ENCODE results near the gene UBE2F.
"Not testable (repeated sequence)": the region's sequence is repeated elsewhere in the genome, so short reads cannot be mapped to it uniquely, and the experiment has no call there.

Gene UBE2F

DNA sequence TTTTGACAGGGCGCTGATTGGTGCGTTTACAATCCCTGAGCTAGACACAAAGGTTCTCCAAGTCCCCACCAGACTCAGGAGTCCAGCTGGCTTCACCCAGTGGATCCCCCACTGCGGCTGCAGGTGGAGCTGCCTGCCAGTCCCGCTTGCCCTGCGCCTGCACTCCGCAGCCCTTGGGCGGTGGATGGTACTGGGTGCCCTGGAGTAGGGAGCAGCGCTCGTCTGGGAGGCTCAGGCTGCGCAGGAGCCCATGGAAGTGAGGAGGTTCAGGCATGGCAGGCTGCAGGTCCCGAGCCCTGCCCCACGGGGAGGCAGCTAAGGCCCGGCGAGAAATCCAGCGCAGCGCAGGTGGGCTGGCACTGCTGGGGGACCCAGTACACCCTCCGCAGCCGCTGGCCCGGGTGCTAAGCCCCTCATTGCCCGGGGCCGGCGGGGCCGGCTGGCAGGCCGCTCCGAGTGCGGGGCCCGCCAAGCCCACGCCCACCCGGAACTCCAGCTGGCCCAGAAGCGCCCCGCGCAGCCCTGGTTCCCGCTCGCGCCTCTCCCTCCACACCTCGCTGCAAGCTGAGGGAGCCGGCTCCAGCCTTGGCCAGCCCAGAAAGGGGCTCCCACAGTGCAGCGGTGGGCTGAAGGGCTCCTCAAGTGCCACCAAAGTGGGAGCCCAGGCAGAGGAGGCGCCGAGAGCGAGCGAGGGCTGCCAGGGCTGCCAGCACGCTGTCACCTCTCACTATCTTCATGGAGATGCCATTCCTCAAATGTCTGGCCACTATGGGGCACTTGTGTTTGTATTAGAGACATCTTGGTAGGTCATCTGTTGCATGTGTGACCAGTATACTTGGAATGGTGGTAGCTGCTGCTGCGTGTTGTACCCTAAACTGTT lies 91.1 kb downstream of the UBE2F start:
- peak; percentile 31 for DNase-seq

DNA sequence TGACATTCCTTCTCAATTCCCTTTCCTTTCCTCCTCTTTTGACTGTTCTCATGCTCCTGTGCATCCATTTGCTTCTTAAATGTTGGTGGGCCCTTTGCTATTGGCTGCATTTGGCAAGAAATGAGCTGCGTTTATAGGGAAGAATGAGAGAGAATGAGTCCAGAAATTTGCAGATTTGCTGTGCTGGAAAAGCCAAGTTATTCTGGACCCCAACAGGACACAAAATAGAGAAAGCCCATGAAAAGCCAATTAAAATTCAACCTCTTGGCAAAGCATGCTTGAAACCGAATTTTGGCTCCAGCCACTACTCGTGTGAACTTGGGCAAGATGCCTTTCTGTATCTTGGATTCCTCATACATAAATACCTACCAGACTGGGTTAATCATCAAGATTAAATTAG lies 92.7 kb downstream of the UBE2F start:
- DNase-seq = no peak

- peak; percentile 70 for DNase-seq
These were observed 93.3 kb downstream of the UBE2F start for GRCh38 chr2:238060096-238060541.

DNA sequence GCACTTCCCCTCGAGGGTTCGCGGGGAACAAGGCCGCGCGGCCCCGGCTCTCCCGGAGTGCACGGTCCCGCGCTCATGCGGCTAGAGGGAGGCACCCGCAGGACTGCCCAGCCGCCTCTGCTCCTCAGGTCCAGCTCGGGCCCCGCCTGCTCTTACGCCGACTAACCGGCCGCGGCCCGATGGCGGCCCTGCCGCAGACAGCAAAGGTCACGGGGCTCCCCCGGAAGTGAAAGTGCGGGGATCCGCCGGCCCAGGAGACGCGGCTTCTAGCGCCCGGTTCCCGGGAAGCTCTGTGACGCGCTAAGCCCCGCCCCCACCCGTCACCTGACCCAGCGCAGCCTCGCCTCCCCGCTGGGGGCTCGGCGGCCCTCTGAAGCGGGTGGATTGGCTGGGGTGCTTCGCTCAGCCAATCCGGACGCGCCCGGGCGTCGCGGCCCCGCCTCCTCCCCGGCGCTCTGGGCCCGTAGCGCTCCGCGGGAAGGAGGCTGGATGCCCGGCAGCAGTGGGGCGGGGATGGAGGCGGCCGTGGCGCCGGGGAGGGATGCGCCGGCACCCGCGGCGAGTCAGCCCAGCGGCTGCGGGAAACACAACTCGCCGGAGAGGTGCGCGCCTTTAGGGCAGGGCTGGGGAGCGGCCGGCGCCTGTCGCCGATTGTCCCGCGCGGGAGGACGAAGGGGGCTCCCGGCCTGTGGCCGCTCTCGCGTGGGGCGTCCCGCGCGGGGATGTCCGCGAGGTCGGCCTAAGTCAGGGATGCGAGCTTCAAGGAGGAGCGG lies 93.9 kb downstream of the UBE2F start, which contains the start of gene SCLY:
Gene SCLY, plus strand, starts transcription at position 460 of the 773 bp plus-strand sequence. Its CDS starts 54 bp downstream, at position 514.
- peak; percentile 99 for DNase-seq

GRCh38 chr2:238061315-238062202 lies 94.7 kb downstream of the UBE2F start:
- DNase-seq = peak; percentile 79

GRCh38 chr2:238063414-238064189 lies 96.8 kb downstream of the UBE2F start:
- no peak for DNase-seq

- no peak for DNase-seq
These were observed 97.6 kb downstream of the UBE2F start for GRCh38 chr2:238064376-238064775.

GRCh38 chr2:238065071-238065846 lies 98.4 kb downstream of the UBE2F start:
- DNase-seq = no peak

DNA sequence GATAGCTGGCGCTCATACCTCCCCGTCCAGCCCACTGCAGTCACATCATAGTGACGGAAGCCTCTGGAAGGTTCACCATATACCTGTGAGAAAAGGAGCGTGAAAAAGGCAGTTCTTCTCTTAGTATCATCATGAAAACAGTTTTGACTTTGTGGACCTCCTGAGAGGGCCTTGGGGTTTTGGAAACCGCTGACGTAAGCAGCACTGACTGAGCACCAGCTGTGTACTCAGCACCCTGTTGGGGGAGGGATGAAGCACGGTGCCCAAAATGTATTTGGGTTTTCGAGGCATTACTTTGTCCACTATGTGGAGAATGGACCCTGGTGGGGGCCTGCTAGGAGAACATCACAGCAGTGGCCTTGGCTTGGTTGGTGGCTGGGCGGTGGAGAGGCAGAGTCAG lies 99.4 kb downstream of the UBE2F start:
- DNase-seq = no peak

GRCh38 chr2:238066718-238067117 lies 99.9 kb downstream of the UBE2F start:
- DNase-seq = not testable (repeated sequence)

DNA sequence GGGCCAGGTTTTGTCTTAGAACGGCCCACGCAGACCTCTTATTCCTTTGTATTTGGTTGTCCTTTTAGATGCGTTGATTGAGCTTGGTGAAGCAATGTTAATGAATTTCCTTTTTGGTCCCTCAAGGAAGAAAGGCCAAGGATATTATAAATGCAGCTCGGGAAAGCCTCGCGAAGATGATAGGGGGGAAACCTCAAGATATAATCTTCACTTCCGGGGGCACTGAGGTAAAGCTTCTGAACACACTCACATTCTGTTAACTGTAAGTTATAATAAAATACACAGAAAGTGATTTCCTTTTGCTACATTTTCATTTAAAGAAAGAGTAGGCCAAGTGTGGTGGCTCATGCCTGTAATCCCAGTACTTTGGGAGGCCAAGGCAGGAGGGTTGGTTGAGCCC lies 101.1 kb downstream of the UBE2F start:
- DNase-seq = no peak

DNA sequence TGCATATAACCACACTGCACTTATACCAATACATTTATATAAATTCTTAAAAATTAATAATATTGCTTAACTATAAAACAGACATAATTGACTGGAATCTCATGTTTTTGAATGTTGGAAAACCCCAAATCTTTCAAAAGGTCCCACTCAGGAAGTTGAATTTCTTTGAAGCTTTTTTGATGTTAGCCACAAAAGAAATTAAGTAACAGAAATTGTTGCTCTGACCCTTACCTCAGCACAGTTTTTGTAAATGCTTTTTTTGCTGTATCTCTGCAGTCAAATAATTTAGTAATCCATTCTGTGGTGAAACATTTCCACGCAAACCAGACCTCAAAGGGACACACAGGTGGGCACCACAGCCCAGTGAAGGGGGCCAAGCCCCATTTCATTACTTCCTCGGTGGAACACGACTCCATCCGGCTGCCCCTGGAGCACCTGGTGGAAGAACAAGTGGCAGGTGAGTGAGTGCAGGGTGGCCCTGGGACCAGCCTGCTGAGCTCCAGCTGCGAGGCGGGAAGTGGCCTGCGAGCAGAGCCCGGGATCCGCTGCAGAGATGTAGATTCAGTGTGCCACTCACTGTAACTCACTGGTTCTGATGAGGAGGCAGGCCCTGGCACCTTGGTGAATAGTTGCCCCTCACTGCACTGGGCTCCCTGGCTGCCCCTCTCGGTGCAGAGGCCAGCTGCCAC lies 102.4 kb downstream of the UBE2F start:
- DNase-seq = no peak

DNA sequence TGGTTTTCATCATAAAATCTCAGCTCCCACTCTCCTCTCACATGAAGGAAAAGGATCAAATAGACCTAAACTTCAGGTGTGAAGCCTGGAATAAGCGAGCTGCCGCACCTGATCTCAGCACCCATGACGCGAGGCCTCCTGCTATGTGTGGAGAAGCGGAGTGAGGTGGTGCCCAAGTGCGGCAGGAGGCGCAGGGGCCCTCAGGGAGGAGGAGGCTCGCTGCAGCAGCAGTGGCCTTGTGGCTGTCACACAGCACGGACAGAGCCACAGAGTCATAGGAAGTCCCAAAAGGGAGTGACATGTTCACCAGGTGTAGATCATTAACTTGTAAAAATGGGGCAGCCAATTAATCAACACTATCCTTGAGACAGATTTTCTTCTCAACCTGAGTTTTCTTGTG lies 103.1 kb downstream of the UBE2F start:
- no peak for DNase-seq

- no peak for DNase-seq
These were observed 108.6 kb downstream of the UBE2F start for GRCh38 chr2:238075397-238075796.

DNA sequence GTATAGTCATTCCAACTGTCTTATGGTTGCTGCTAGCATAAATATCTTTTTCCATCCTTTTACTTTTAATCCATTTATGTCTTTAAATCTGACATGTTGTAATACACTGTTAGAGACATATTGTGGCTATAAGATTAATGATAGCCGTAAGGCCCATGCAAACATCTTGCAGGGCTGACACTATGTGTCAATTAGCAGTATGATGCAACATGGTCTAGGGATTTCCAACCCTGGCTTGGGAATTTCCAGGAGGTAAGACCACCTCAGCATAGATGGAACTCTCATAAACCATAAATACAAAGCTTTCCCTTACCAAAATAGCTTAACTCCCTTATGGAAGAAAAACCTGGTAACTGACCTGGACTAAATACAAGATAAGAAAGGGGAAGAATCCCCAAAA lies 110.5 kb downstream of the UBE2F start:
- DNase-seq = no peak

GRCh38 chr2:238079874-238080327 lies 113.1 kb downstream of the UBE2F start:
- no peak for DNase-seq

GRCh38 chr2:238080518-238080917 lies 113.7 kb downstream of the UBE2F start:
- DNase-seq = no peak

DNA sequence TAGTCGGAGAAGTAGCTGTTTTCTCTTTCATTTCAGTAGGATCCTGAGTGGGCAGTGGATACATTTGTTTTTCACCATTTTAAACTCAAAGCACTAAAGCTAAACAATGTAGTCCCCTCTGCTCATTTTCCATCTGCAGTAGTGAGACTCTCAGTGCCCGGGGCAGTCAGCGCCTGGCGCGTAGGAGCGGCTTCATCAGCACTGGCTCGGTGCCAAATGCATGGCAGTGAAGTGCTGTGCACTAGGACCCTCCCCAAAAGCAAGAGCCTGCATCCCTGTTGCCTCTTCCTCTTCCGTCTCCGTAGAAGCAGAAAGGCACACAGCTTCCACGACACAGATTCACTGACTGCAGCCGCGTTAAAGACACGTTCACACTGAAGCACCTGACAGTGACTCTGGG lies 114.3 kb downstream of the UBE2F start:
- no peak for DNase-seq

DNA sequence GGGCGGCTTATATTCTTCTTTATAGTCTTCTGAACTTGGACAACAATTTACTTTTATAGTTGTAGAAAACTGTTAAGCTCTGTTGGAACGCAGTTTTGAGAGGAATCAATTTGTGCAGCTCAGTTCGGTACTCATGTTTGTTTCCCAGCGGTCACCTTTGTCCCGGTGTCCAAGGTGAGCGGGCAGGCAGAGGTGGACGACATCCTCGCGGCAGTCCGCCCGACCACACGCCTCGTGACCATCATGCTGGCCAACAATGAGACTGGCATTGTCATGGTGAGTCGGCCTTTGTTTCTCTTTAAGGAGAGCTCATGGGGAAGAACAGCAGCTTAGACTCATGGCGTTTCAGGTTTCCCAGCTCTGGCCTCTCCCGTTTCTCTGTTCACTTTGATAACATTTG lies 114.7 kb downstream of the UBE2F start:
- no peak for DNase-seq

DNA sequence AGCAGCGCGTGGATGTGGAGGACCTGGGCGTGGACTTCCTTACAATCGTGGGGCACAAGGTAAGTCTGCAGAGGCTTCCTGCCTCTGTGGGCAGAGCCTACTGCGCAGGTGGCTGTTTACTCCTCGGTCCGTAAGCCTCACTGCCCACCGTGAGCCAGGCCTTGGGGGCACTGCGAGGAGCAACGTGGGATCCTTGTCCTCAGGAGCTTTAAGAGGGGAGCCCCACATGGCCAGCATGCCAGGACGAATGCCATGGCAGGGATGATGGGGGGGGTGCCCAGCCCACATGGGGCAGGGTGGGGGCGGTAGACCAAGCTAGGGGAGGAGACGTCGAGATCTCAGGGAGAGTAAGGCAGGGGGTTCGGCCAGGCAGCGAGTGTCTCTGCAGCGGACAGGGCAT lies 115.3 kb downstream of the UBE2F start:
- DNase-seq = no peak

DNA sequence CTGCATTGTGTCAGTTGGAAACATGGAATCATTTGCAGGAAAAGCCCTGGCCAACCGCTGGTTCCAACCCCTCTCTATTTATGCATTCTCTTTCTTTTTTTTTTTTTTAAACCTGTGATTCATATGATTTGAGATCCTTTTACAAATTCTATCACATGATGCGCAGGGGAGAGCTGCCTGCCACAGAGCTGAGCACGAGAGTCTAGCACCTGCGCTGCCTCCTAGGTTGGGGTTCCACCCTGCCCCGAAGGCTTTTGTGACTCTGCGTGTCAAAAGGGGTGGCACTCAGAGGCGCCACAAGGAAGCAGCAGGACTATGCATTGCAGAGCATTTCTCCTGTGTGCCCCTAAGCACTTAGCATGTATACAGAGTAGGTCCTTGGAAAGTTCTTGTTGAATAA lies 116.0 kb downstream of the UBE2F start:
- no peak for DNase-seq

All from NCI-H146 (cell line).